OCI-LY7 (cell line): ENCODE results near the gene GRAP2. TPM values are rescaled to one million over a fixed set of nuclear protein-coding genes. Genes with fewer than 3 reads are reported as not detected.
A peak's percentile ranks its signal among the peaks of the same experiment; 100 is the strongest.

Experiments
- BruUV-seq: library from RNA; stranded (reverse); fragments of 400-500 nt; replicated peaks from 2 replicates; lab custom pipeline; 2021; lab: Mats Ljungman, UMichigan
- CTCF ChIA-PET: fragments of 300-600 bp; sonication (Branson Sonifier 250); formaldehyde crosslinking; loops from one replicate; lab custom pipeline; 2022; ENCODE audit warnings: antibody characterized with exemption; ENCODE audit not compliant: unreplicated experiment; lab: Charles Lee
- POLR2A ChIA-PET: fragments of 300-600 bp; sonication (Branson Sonifier 250); formaldehyde crosslinking; loops from one replicate; lab custom pipeline; 2022; ENCODE audit warnings: antibody characterized with exemption; lab: Charles Lee
- DNase-seq: peaks from one replicate; pipeline ENCODE4 v3.0.0-alpha.2; 2015; ENCODE audit warnings: low spot score
- H2AFZ ChIP-seq: fragments of 200-600 bp; sonication (generic), shearing (Covaris generic); 2 replicates; pipeline ENCODE4 v1.6.1; 2014; ENCODE audit warnings: mild to moderate bottlenecking, antibody characterized with exemption, low read length, moderate library complexity
- H3K27ac ChIP-seq: fragments of 200-600 bp; sonication (generic); 2 replicates; pipeline ENCODE4 v1.5.1; 2014; ENCODE audit warnings: mixed run types, low read depth, mild to moderate bottlenecking, moderate library complexity, low read length, inconsistent platforms; ENCODE audit not compliant: poor library complexity, severe bottlenecking
- H3K36me3 ChIP-seq: fragments of 200-600 bp; sonication (generic); 2 replicates; pipeline ENCODE4 v1.6.1; 2014; ENCODE audit warnings: mild to moderate bottlenecking, antibody characterized with exemption, low read length, moderate library complexity, mixed read lengths; ENCODE audit not compliant: insufficient read depth
- H3K4me1 ChIP-seq: fragments of 200-600 bp; sonication (generic); 2 replicates; pipeline ENCODE4 v1.5.1; 2014; ENCODE audit warnings: mild to moderate bottlenecking, low read length; ENCODE audit not compliant: insufficient read depth, poor library complexity, severe bottlenecking
- H3K4me2 ChIP-seq: fragments of 200-600 bp; sonication (generic); 2 replicates; pipeline ENCODE4 v1.6.1; 2014; ENCODE audit warnings: mild to moderate bottlenecking, low read length
- H3K4me3 ChIP-seq: fragments of 200-600 bp; sonication (generic); 2 replicates; pipeline ENCODE4 v1.5.1; 2014; ENCODE audit warnings: mild to moderate bottlenecking, low read depth, low read length; ENCODE audit not compliant: poor library complexity, severe bottlenecking
- H3K79me2 ChIP-seq: fragments of 200-600 bp; sonication (generic); 2 replicates; pipeline ENCODE4 v1.6.1; 2016; ENCODE audit warnings: low read depth, mild to moderate bottlenecking, low read length, moderate library complexity, mixed read lengths; ENCODE audit not compliant: insufficient read depth
- H3K9me2 ChIP-seq: fragments of 200-600 bp; sonication (generic); 2 replicates; pipeline ENCODE4 v1.6.1; 2016; ENCODE audit warnings: mild to moderate bottlenecking, low read length, mixed read lengths; ENCODE audit not compliant: insufficient read depth
- H3K9me3 ChIP-seq: fragments of 200-600 bp; sonication (generic); 2 replicates; pipeline ENCODE4 v1.6.1; 2014; ENCODE audit warnings: mild to moderate bottlenecking, mixed run types, low read length, mixed read lengths
- H4K20me1 ChIP-seq: fragments of 200-600 bp; sonication (generic); 2 replicates; pipeline ENCODE4 v1.6.1; 2014; ENCODE audit warnings: mild to moderate bottlenecking, antibody characterized with exemption, low read length, moderate library complexity, mixed read lengths; ENCODE audit not compliant: insufficient read depth
- CTCF ChIP-seq: fragments of 200-600 bp; sonication (generic); conservative IDR thresholded peaks from 2 replicates; pipeline ENCODE4 v1.5.1; 2014; ENCODE audit warnings: mild to moderate bottlenecking, antibody characterized with exemption, low read length, moderate library complexity, mixed read lengths
- EZH2phosphoT487 ChIP-seq: fragments of 200-600 bp; sonication (generic); IDR thresholded peaks from 2 replicates; pipeline ENCODE4 v1.6.1; 2018; ENCODE audit warnings: low read depth, borderline replicate concordance, mild to moderate bottlenecking, mixed run types, antibody characterized with exemption, low read length, moderate library complexity, mixed read lengths
- intact Hi-C: fragments of 100-400 bp; cut with micrococcal nuclease; formaldehyde crosslinking; loops from one replicate; pipeline ENCODE4 v1.10.0; 2022; ENCODE audit not compliant: unreplicated experiment
- total RNA-seq, 2 experiments: library from RNA; depleted of rRNA in 1 of 2; stranded (reverse); fragments of >200 nt in 1 of 2; shearing (Covaris generic) in 1 of 2; gene quantifications; 2 replicates each; pipeline ENCODE4 v1.2.3, GENCODE V29; 2014 to 2022

The GRAP2 gene
- total RNA-seq, 2 experiments from 2014 or later, result not detected

DNA sequence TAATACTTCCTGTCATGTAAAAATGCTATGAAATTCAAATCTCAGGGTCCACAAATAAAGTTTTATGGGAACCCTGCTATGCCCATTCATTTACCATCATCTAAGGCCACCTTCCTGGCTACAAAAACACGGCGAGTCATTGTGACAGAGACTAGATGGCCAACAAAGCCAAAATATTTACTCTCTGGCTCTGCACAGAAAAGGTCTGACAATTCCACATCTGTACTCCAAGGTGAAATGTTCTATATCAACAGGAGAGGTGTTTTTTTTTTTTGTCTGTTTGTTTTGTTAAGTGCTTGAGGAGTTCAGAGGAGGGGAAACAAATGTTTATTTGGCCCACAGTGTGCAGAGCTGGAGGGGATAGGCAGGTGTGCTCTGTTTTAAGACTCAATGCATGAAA, 40.7 kb downstream of the GRAP2 start:
- Histone ChIP-seq H2AFZ (peak overlapping the region; percentile 15; the same call in 1 of the 2 replicates), H3K27ac (no peak overlapping the region), H3K4me2 (no peak overlapping the region), H3K36me3 (no peaks in the 10 kb centered on the region), H3K9me3 (no peaks in the 10 kb centered on the region), H3K9me2 (no peaks in the 10 kb centered on the region), H3K79me2 (no peaks in the 10 kb centered on the region), H3K4me1 (peaks cover 24% of the 10 kb centered on the region), H4K20me1 (no peaks in the 10 kb centered on the region), H3K4me3 (no peak overlapping the region)
- TF ChIP-seq EZH2phosphoT487 (no peak), CTCF (no peak)
- CTCF ChIA-PET, result no interaction called here
- intact Hi-C loops, result loop anchor here (10.0 kb wide), 1 partner anchor 407 kb away; the partner anchor contains the start of gene RPS19BP1
- no TSS peak for BruUV-seq
- DNase-seq, result no peak
- POLR2A ChIA-PET, result no interaction called here

DNA sequence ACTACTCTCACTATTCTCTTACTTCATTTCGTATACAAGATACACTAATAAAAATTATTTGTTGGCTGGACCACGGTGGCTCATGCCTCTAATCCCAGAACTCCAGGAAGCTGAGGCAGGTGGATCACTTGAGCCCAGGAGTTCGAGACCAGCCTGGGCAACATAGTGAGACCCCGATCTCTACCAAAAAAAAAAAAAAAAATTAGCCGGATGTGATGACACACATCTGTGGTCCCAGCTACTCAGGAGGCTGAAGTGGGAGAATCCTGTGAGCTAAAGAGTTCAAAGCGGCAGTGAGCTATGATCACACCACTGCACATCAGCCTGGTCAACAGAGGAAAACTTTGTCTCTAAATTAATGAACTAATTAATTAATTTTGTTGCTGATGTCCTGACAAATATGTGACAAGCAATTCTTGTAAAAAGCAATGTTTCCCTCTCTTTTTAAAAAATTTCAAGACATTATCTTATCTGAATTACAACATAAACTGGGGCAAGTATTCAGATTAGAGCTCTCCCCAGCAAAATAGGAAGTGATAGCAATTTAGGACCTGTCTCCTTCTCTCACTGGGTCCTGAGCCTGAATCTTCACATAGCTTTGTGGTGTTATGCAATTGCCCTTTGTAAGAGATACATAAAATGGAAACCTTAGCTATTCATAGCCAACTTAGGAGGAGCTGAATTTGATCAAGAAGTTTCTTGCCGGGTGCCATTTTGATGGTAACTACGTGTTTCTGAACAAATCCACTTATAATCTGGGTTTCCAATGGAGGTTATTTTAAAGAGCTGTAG, 41.8 kb downstream of the GRAP2 start:
- H3K4me1 ChIP-seq, result peaks cover 30% of the 10 kb centered on the region
- no peak overlapping the region for H2AFZ ChIP-seq
- H3K4me3 ChIP-seq, result no peak overlapping the region
- no peak for TF ChIP-seq EZH2phosphoT487
- no peak for TF ChIP-seq CTCF
- POLR2A ChIA-PET, result no interaction called here
- BruUV-seq, result no TSS peak
- H3K9me3 ChIP-seq, result no peaks in the 10 kb centered on the region
- H3K4me2 ChIP-seq, result no peak overlapping the region
- no peaks in the 10 kb centered on the region for H4K20me1 ChIP-seq
- no peaks in the 10 kb centered on the region for H3K36me3 ChIP-seq
- CTCF ChIA-PET, result interaction anchor here (0.6 kb wide), 1 partner anchor 94 kb away, joined by 3 read pairs; no protein-coding TSS in a partner anchor
- no peaks in the 10 kb centered on the region for H3K79me2 ChIP-seq
- no peak for DNase-seq
- no peaks in the 10 kb centered on the region for H3K9me2 ChIP-seq
- no peak overlapping the region for H3K27ac ChIP-seq
- intact Hi-C loops, result loop anchor here (10.0 kb wide), 1 partner anchor 408 kb away; the partner anchor contains the start of gene RPS19BP1

- H3K36me3 ChIP-seq, result no peaks in the 10 kb centered on the region
- no peak overlapping the region for H3K27ac ChIP-seq
- BruUV-seq, result no TSS peak
Observed at GRCh38 chr22:39943337-39943736, 42.5 kb downstream of the GRAP2 start.

More at GRCh38 chr22:39943337-39943736, 42.5 kb downstream of the GRAP2 start:
- POLR2A ChIA-PET, result interaction anchor here (0.5 kb wide), 1 partner anchor 46 kb away, joined by 3 read pairs; no protein-coding TSS in a partner anchor
- intact Hi-C loops, result loop anchor here (10.0 kb wide), 1 partner anchor 409 kb away; the partner anchor contains the start of gene RPS19BP1
- Histone ChIP-seq H3K4me1 (peaks cover 37% of the 10 kb centered on the region), H3K4me3 (no peak overlapping the region), H3K4me2 (no peak overlapping the region), H2AFZ (no peak overlapping the region), H4K20me1 (no peaks in the 10 kb centered on the region), H3K9me2 (no peaks in the 10 kb centered on the region), H3K9me3 (no peaks in the 10 kb centered on the region), H3K79me2 (no peaks in the 10 kb centered on the region)
- CTCF ChIA-PET, result interaction anchor here (0.6 kb wide), 1 partner anchor 93 kb away, joined by 3 read pairs; no protein-coding TSS in a partner anchor
- DNase-seq, result peak; percentile 35
- TF ChIP-seq EZH2phosphoT487 (no peak), CTCF (peak; percentile 55)
